ENCODE data around the gene SAC3D1.

Gene SAC3D1

GRCh38 chr11:65026810-65027209 is 14.2 kb upstream of the SAC3D1 start:
- DNase-seq = no peak

GRCh38 chr11:65027213-65028067 is 13.6 kb upstream of the SAC3D1 start, which contains the start of gene SNX15:
Gene SNX15, plus strand, starts transcription at chr11:65027439. Its CDS starts 99 bp downstream, at chr11:65027538.
- DNase-seq = peak; percentile 97

- DNase-seq = no peak
These were observed 8.8 kb upstream of the SAC3D1 start for GRCh38 chr11:65032216-65032615.

- no peak for DNase-seq
These were observed 6.6 kb upstream of the SAC3D1 start for GRCh38 chr11:65034423-65034822.

GRCh38 chr11:65035579-65035978 is 5.4 kb upstream of the SAC3D1 start:
- no peak for DNase-seq

- DNase-seq = no peak
These were observed 4.1 kb upstream of the SAC3D1 start for GRCh38 chr11:65036931-65037330.

- DNase-seq = no peak
These were observed 527 bp upstream of the SAC3D1 start for GRCh38 chr11:65040520-65040846.

- DNase-seq = no peak
These were observed 1.9 kb downstream of the SAC3D1 start for GRCh38 chr11:65042891-65043290.

GRCh38 chr11:65043881-65044501 is 3.0 kb downstream of the SAC3D1 start:
- no peak for DNase-seq

- DNase-seq = no peak
These were observed 4.1 kb downstream of the SAC3D1 start for GRCh38 chr11:65045061-65045460.

- DNase-seq = no peak
These were observed 4.7 kb downstream of the SAC3D1 start for GRCh38 chr11:65045728-65046127.

- no peak for DNase-seq
These were observed 6.8 kb downstream of the SAC3D1 start for GRCh38 chr11:65047581-65048422.

- DNase-seq = no peak
These were observed 10.4 kb downstream of the SAC3D1 start for GRCh38 chr11:65051398-65051858.

GRCh38 chr11:65053827-65054508 is 13.0 kb downstream of the SAC3D1 start:
- DNase-seq = no peak

GRCh38 chr11:65055538-65055937 is 14.5 kb downstream of the SAC3D1 start:
- no peak for DNase-seq

- DNase-seq = no peak
These were observed 16.0 kb downstream of the SAC3D1 start for GRCh38 chr11:65056999-65057398.

- no peak for DNase-seq
These were observed 16.5 kb downstream of the SAC3D1 start for GRCh38 chr11:65057526-65057925.

- DNase-seq = no peak
These were observed 17.0 kb downstream of the SAC3D1 start for GRCh38 chr11:65058012-65058411.

- DNase-seq = no peak
These were observed 17.5 kb downstream of the SAC3D1 start, which contains the start of gene NAALADL1 for GRCh38 chr11:65058419-65059054. Gene NAALADL1, minus strand, starts transcription at chr11:65058553. Its CDS starts 32 bp downstream, at chr11:65058521.

GRCh38 chr11:65059523-65059922 is 18.5 kb downstream of the SAC3D1 start:
- no peak for DNase-seq

- DNase-seq = no peak
These were observed 19.2 kb downstream of the SAC3D1 start for GRCh38 chr11:65059959-65060824.
